ENCODE results near the gene PLD1.

GRCh38 chr3:171620825-171621434 lies 189.4 kb downstream of the PLD1 start:
- TF ChIP-seq POLR2A (IDR thresholded peaks at IDR 0.05; ENCODE audit: low read length) (no peak), GATA1 (IDR thresholded peaks at IDR 0.05; ENCODE audit: low read depth, low read length) (no peak)
